Hematopoietic multipotent progenitor cell (in vitro differentiated cells): ENCODE measurements around the gene PIP4P1. TPM values are rescaled to one million over a fixed set of nuclear protein-coding genes. Genes with fewer than 3 reads are reported as not detected.
"Not testable (repeated sequence)": the region's sequence is repeated elsewhere in the genome, so short reads cannot be mapped to it uniquely, and the experiment has no call there.

Source experiments
- DNase-seq, 3 donors: peaks; one replicate each; pipeline ENCODE4 v3.0.0-alpha.2; 2011 to 2015; ENCODE audit warnings: low read depth in 2 of 3, low spot score in 2 of 3
- total RNA-seq: library from RNA; depleted of rRNA; stranded (reverse); fragments of >200 nt; gene quantifications from one replicate; pipeline ENCODE4 v1.2.3, GENCODE V29; 2012

PIP4P1 gene
- total RNA-seq = 36.1 TPM

- DNase-seq = peak; percentile 95 to 100 (median 100)
These were observed at the start of gene PIP4P1 for GRCh38 chr14:20461225-20462141. Gene PIP4P1, minus strand, starts transcription at chr14:20461434. Its CDS starts 109 bp downstream, at chr14:20461325.

GRCh38 chr14:20508367-20508766 is 47.1 kb upstream of the PIP4P1 start:
- DNase-seq = no peak

- not testable (repeated sequence) for DNase-seq
These were observed 46.3 kb upstream of the PIP4P1 start for GRCh38 chr14:20507537-20507936.

GRCh38 chr14:20506752-20507151 is 45.5 kb upstream of the PIP4P1 start:
- not testable (repeated sequence) for DNase-seq

- not testable (repeated sequence) for DNase-seq
These were observed 45.0 kb upstream of the PIP4P1 start for GRCh38 chr14:20506276-20506675.

GRCh38 chr14:20503898-20504297 is 42.7 kb upstream of the PIP4P1 start:
- DNase-seq = no peak

GRCh38 chr14:20501346-20501745 is 40.1 kb upstream of the PIP4P1 start:
- DNase-seq = no peak

- DNase-seq = no peak
These were observed 38.6 kb upstream of the PIP4P1 start for GRCh38 chr14:20499881-20500280.

- DNase-seq = no peak
These were observed 37.9 kb upstream of the PIP4P1 start for GRCh38 chr14:20499108-20499507.

- DNase-seq = no peak
These were observed 37.4 kb upstream of the PIP4P1 start for GRCh38 chr14:20498622-20499021.

- no peak for DNase-seq
These were observed 33.9 kb upstream of the PIP4P1 start for GRCh38 chr14:20494935-20495766.

- peak in 1 of 3 donors; percentile 46 for DNase-seq
These were observed 32.4 kb upstream of the PIP4P1 start for GRCh38 chr14:20493634-20494033.

GRCh38 chr14:20492486-20492885 is 31.3 kb upstream of the PIP4P1 start:
- no peak for DNase-seq

- DNase-seq = no peak
These were observed 29.3 kb upstream of the PIP4P1 start for GRCh38 chr14:20490563-20490962.

GRCh38 chr14:20489093-20489994 is 28.1 kb upstream of the PIP4P1 start:
- no peak for DNase-seq

GRCh38 chr14:20487396-20487725 is 26.1 kb upstream of the PIP4P1 start:
- DNase-seq = no peak

- no peak for DNase-seq
These were observed 25.6 kb upstream of the PIP4P1 start for GRCh38 chr14:20486684-20487395.

GRCh38 chr14:20485900-20486299 is 24.7 kb upstream of the PIP4P1 start:
- no peak for DNase-seq

- DNase-seq = no peak
These were observed 21.1 kb upstream of the PIP4P1 start for GRCh38 chr14:20482382-20482781.

GRCh38 chr14:20478894-20479293 is 17.7 kb upstream of the PIP4P1 start:
- no peak for DNase-seq
